Measurements from ENCODE around the gene JARID2.
"Not testable (repeated sequence)": the region's sequence is repeated elsewhere in the genome, so short reads cannot be mapped to it uniquely, and the experiment has no call there.

Gene JARID2

DNA sequence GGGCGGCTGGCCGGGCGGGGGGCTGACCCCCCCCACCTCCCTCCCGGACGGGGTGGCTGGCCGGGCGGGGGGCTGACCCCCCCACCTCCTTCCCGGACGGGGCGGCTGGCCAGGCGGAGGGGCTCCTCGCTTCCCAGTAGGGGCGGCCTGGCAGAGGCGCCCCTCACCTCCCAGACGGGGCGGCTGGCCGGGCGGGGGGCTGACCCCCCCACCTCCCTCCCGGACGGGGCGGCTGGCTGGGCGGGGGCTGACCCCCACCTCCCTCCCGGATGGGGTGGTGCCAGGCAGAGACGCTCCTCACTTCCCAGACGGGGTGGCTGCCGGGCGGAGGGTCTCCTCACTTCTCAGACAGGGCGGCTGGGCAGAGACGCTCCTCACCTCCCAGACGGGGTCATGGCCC is 169.8 kb downstream of the JARID2 start:
- DNase-seq (ENCODE audit: low spot score); FAIRE-seq: not testable (repeated sequence)

DNA sequence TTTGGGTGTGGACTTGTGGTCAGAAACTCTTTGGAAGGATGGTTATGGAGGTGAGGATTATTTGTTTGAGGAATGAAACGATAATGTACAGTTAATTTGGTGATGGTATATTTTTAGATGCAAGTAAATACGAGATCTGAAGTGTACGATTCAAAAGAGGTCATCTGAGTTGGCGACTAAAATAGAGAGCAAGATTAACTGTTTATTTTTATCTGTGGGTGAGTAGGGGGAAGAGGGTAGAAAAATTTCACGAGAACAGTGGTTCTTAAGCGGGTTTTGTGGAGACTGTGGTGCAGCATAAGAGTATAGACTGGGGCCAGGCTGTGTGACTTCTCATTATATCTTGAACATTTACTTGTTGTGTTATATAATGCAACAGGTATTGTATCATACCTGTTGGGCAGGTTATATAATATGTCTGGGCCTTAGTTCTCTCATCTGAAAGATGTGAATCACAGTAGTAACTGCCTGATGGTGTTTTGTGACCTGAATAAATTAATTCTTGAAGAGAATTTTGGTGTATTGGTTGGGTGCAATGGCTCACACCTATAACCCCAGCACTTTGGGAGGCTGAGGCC is 171.2 kb downstream of the JARID2 start:
- no peak for FAIRE-seq

DNA sequence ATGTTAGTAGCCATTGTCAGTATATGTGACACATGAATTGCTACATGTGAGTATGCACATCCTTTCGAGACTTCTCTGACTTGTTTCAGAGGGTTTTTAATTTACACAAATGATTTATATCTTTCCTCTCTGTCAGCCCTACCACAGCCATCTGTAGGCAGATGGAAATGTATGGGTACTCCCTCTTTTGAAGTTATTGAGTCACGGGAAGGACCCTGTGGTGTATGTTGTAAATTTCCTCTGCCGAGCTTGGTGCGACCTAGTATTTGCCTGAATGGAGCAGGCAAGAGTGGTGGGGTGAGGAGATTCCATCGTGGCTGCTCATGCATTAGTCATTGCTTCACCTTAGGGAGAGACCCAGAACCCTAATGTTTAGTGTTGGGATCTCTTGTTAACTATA is 171.9 kb downstream of the JARID2 start:
- no peak for FAIRE-seq

More for the DNA sequence above, 171.2 kb downstream of the JARID2 start:
- DNase-seq (ENCODE audit: low spot score): no peak

DNA sequence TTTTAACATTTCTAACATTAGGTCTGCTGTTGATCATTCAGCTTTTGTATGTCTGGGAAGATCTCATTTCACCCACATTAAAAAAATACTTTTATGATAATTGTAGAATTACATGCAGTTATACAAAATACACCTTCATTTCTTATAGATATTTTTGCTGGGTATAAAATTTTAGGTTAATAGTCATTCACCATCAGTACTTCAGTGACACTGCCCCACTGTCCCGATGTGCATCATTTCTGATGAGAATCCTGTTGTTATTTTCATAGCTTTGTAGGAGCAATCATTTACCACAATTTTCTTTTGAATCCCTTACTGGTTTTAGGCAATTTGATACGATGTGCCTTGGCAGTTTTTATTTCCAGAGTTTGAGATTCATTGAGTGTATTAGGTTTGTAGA is 173.6 kb downstream of the JARID2 start:
- DNase-seq (ENCODE audit: low spot score) (no peak), FAIRE-seq (no peak)

More for the DNA sequence above, 171.9 kb downstream of the JARID2 start:
- peak; percentile 67 for DNase-seq (ENCODE audit: low spot score)

DNA sequence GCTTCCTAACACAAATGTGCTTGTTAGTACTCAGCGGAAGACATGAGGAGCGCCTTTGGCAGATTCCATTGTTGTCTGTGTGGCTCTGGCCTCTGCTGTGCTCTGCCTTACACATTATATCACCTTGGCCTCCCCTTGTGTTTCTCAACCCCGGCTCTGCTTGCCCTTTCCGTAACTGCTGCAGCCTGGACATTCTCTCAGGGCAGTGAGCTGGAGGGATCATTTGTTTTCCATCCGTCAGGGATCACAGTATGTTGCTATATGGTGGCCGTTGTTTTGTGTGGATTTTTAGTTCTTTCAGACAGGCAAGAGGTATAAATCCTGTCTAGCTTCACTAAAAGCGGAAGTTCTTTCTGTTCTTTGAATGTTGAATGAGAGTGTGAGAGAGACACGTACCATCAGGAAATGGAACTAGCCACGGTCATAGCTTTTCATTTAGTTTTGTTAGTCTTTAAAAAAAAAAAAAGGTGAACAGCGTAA is 175.1 kb downstream of the JARID2 start:
- FAIRE-seq (no peak), DNase-seq (ENCODE audit: low spot score) (no peak)

DNA sequence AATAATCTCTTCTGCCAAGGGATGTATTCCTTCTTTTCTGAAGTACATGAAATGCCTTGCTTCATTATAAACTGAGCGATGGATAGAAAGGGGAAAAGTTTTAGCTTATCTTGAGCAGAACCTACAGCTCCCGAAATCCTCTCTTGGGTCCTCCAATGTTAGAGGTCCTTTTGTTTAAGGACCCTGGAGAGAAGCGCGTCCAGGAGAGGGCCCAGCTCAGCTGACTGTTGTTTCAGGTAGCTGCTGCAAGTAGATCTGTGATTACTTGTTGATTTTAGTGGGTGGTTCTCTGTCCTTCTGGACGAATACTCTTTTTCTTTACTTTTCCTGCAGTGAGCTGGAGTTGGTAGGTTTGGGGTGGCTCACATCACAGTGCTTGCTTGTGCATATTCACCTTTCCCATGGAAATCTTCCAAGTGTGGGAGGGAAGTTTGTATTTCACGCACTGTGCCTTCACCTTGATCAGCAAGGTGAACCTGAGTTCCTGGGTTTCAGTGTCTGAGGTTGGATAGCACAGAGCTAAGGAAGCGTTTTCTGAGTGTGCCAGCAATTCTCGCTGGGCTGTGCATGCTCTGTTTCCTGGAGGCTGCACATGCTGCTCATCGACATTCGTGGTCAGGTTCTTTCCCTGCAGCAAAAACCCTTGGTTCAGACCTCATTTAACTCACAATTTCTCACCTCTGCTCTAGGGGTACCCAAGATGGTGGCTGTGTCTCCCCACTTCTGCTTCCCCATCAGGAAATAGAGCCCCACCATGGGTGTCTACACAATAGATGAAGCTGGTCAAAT is 176.3 kb downstream of the JARID2 start:
- FAIRE-seq: no peak
- no peak for DNase-seq (ENCODE audit: low spot score)

DNA sequence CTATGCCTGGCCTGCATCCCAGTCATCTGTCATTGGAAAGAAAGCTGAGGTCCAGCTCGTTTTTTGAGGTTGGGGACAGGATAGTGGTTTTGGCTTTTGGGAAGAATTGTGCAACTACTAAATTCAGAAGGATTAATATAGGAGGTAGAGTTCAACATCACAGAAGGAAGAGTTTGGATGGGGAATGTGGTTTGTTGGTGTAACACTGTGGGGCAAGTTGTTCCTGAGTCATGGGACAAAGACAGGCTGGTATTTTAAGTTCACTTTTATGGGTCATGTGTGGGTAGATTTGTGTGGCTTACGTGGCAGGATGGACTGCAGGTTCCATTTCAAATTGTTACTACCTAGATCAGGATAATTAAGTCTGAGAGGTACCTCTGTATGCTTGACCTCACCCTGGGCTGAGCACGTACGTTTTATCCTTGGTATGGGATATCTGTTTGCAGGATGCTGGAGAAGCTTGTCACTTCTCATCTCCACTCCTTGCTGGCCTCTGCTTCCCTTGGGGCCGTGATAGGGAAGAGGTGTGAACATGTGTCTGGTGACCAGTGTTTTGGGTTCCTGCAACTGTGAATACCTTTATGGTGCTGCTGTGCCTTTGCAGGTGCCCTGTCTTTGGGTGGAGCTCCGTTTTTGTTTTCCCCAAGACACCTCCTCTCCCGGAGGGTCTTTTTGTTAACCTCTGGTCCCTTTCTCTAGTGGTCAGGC is 177.6 kb downstream of the JARID2 start:
- DNase-seq (ENCODE audit: low spot score) (no peak), FAIRE-seq (no peak)

DNA sequence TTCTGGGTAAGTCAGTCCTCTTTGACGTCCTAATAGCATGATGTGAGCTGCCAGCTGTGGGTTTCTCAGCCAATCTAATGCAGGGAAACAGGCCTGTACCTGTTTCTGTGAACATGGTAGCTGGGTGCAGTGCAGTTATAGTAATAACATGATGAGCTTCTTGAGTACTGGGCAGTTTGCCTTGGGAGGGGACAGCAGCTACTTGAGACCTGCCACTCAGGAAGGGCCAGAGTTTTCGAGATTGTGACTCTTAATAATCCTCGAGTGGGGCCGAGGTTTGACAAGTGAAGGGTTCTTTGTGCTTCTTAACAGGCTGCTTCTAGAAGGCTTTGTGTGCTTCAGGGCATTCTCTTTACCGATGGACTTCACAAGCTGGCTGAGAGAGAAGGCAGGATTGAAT is 180.1 kb downstream of the JARID2 start:
- DNase-seq (ENCODE audit: low spot score): no peak
- FAIRE-seq: no peak

DNA sequence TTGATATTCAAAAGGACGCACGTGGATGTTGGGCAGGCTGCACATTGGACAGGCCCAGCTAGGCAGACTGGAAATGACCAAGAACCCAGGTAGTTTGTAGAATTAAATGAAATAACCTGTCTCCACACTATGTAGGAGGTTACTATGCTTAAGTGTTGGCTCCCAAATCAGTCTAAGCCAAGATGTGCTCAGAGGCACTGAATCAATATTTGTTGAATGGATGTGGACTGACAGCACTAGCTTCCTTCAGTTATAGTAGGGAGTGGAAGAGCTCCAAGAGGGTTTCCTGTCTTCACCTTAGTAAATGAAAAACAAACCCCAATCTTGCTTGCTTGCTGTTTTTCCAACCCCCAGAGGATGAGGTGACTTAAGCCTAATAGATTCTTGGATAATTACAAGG is 180.5 kb downstream of the JARID2 start:
- FAIRE-seq: no peak
- DNase-seq (ENCODE audit: low spot score): no peak

DNA sequence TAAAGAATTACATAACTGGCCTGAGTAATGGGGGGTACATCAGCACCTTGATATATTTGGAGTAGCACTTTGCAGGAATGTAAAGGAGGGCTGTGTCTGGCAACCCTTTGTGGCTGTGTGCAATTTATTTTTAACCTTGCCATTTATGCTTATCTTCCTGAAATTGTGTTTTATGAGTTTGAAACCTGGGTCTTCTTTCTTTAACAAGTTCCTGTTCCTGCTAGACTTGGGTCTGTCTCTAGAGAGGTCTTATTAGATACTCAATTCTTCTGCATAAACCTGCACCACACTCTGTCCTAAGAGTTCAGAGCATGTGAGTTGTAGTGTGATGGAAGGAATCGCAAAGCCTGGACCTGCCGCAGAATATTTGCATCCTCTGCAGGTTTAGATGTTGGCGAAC is 181.0 kb downstream of the JARID2 start:
- FAIRE-seq: no peak
- DNase-seq (ENCODE audit: low spot score): no peak

DNA sequence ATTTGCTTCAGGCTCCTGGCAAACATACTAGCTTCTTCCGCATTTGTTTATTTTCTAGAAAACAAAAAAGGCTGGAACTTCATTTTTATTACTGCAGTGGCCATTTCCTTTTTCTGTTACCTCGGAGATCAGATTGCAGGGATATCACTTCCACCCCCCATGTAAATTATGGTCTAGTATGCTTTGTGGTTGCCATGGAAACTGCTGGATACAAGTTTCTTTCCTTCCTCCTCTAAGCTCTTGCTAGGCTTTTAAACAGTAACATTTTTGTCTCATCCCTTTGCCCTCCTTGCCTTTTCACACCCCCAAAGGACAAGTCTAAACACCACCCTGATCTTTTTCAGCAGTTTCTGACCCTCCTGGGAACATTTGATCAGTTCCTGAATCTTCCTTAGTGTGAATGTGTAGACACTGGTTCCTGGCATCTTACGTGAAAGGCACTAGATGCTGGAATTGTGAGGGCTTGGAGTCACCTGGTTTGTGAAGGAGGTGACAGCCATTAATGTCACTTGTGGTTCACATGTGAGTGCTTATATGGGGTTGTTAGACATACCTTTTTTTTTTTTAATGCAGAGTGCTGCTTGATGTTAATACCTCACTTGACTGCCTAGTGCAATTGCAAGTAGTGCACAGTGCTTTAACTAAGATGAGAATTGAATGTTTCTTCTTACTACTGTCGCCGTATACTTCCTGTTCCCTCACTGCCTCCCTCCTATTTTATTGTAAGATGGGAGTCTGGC is 181.6 kb downstream of the JARID2 start:
- no peak for DNase-seq (ENCODE audit: low spot score)
- FAIRE-seq: no peak

DNA sequence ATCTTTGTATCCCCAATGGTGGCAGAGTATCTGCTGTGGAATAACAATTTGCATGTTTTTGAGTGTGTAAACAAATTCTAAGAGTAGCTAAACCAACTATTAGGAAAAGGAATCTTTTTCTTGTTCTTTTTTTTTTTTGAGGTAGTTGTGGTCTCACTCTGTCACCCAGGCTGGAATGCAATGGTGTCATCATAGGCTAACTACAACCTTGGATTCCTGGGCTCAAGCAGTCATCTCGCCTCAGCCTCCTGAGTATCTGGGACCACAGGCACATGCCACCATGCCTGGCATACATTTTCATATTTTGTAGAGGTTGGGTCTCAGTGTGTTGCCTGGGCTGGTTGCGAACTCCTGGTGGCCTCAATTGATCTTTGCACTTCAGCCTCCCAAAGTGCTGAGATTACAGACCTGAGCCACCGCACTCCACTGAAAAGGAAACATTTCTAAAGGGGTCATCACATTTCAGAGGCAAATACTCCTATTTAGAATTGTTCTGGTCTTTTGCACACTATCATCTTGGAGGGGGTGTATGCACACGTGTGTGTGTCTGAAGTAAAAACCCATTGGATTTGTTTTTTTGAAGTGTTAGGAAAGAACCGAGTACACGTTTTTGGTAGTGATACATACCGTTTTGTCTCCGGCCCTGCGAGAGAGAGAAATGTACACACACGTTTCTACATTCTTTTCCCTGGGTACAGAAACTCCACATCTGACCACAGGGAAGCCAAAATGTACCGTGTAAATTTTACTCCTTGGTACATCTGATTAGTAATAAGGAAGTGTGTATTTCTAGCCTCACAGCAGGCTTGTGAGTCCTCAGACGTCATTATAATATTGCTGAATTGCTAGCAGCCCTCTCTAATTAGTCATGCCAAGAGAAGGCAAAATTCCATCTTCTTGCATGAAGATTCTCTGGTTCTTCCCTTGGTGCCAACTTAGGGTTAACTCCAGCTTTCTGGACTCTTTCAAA is 183.6 kb downstream of the JARID2 start:
- DNase-seq (ENCODE audit: low spot score) (no peak), FAIRE-seq (no peak)

DNA sequence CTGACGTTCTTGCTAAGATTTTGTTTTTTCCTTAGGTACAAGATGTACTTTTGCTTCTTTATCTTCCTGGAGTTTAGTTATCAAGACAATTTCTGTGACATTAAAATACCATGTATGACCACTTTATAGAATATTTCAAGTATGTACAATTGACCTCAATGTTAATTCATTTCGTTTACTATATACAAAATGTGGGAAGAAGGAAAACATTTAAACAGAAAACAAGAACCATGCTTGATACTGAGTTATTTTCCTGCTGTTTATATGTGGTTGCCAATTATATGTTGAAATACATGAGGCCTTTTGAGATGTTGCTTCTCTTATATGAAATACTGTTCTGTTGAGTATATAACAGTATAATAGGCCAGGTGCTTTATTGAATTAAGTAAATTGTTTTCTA is 184.3 kb downstream of the JARID2 start:
- FAIRE-seq (no peak), DNase-seq (ENCODE audit: low spot score) (no peak)

DNA sequence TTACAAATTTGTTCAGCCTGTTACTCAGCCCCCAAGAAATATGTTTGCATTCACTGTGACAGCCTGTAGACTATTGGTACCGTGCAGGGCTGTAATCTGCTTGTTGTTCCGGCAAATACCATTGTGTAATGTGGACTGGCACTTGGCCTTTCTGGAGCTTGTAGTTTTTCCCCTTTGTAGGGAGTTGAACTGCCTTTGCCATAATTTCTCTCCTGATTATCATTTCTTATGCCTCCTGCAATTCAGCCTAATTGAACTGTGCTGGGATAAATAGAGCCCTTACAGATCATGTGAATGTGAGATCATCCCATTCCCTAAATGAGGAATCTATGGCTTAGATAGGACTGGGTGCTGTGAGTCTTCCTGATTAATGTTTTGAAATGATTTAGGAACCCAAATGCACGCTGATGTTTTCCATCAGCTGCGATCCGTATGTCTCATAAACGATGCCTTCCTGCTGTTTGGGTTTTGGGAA is 185.1 kb downstream of the JARID2 start:
- DNase-seq (ENCODE audit: low spot score) (no peak), FAIRE-seq (no peak)

DNA sequence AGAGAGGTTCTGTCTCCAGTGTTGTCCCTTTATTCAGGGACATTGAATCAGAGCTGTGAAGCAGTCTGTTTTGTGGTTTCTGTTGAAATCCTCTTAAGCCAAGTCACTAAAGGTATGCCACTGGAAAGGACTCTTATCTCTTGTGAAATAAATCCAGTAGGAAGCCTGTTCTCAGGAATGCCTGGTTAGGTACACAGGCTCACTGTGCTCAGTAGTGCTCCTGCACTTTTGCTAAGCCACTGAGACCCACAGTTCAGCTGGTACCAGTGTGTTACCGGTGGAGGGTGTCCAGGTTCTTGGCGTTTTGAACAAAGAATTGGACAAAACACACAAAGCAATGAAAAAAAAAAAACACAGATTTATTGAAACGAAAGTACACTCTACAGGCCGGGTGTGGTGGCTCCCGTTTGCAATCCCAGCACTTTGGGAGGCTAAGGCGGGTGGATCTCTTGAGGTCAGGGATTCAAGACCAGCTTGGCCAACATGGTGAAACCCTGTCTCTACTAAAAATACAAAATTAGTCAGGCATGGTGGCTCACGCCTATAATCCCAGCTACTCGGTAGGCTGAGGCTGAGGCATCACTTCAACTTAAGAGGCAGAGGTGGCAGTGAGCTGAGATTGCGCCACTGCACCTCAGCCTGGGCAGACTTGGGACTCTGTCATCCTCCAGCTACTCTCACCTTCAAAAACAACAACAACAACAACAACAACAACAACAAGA is 186.1 kb downstream of the JARID2 start:
- no peak for DNase-seq (ENCODE audit: low spot score)
- FAIRE-seq: no peak

DNA sequence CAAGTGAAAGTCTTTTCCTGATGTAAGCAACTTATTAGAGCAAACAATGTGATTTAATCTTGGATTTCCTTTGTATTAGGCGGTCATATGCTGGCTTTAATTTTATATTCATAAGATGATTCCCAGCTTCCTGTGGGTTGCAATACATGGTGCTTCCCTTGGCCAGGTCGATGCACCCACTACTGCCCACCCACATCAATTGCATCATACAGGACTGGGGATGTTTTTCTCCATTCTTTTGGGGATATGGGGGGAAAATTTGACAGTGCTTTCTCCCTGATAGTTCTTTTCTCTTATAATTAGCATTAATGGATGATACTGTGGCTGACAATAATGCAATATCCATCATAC is 187.6 kb downstream of the JARID2 start:
- FAIRE-seq: no peak

DNA sequence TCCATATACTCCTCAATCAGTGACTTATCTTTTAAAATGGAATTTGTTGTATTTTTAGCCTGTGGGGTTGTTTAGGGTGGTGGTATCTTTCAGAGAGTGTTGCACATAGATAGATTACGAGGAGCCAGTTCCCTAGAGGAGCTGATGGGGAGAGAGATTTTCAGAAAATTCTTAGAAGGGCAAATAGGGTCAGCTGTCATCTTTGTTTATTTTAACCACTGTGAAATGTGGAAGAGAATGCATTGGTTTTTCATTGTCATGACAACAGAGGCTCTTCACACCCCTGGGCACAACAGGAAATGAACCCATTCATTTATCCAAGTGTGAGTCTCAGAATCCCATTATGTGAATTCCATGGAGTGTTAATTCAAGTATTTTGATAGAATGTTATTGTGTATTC is 188.4 kb downstream of the JARID2 start:
- DNase-seq (ENCODE audit: low spot score) (no peak), FAIRE-seq (no peak)

More for the DNA sequence above, 187.6 kb downstream of the JARID2 start:
- no peak for DNase-seq (ENCODE audit: low spot score)

DNA sequence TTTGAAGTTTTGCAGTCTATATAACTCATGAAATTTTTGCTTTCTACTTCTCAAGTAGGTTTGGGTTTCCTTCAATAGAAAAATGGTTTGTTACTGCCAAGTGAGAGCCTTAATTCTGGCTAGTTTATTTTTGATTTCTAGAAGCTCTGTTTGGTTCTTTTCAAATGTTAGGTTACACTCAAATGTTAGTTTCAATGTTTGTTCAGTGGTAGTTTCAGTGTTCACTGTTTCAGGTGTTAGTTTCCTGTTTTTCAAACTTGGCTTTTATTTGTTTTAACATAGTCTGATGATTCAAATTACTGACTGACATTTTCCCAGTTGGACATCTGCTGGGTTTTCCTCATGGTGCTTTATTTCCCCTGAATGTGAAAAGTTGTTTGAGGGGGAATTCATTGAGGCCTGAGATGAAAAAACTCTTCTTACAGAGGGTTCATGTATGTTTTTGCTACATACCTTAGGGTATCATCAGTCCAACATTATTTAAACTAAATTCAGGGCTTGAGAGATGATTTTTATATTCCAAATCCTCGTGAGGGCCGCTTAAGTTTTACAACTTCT is 189.0 kb downstream of the JARID2 start:
- no peak for FAIRE-seq
- no peak for DNase-seq (ENCODE audit: low spot score)

DNA sequence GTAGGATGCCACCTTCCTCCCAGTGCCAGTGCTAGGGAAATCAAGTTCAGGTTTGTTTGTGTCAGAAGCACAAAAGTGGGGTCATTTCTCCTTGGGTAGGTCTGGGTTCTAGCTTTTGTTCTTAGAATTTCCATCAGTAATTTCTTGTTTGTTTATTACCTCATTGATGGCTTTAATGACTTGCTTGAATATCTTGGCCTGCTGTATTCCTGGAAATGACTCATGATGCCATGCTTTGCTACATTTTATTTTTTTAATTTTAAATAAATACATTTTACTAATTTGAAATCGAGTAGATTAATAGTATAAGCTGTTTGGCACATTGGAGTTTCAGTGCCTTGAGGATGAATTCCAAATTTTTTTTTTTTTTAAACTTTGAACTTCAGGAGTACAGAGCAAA is 189.6 kb downstream of the JARID2 start:
- no peak for DNase-seq (ENCODE audit: low spot score)
- no peak for FAIRE-seq

Data from urothelium cell line (cell line).